Stimulated activated CD4-positive, alpha-beta T cell treated with anti-CD3 and anti-CD28 coated beads, Interleukin-2, amount 100 ng/mL, for 24 hours (primary cell): Measurements from ENCODE around the gene PIEZO2.
"Not testable (repeated sequence)": the region's sequence is repeated elsewhere in the genome, so short reads cannot be mapped to it uniquely, and the experiment has no call there.

Experiments
- DNase-seq, 2 donors: peaks; one replicate each; pipeline ENCODE4 v3.0.0-alpha.2; 2020

PIEZO2 gene

GRCh38 chr18:10878703-10879102 lies 270.7 kb downstream of the PIEZO2 start:
- no peak for DNase-seq

GRCh38 chr18:10877987-10878386 lies 271.4 kb downstream of the PIEZO2 start:
- DNase-seq: no peak

GRCh38 chr18:10875811-10876210 lies 273.6 kb downstream of the PIEZO2 start:
- no peak for DNase-seq

DNA sequence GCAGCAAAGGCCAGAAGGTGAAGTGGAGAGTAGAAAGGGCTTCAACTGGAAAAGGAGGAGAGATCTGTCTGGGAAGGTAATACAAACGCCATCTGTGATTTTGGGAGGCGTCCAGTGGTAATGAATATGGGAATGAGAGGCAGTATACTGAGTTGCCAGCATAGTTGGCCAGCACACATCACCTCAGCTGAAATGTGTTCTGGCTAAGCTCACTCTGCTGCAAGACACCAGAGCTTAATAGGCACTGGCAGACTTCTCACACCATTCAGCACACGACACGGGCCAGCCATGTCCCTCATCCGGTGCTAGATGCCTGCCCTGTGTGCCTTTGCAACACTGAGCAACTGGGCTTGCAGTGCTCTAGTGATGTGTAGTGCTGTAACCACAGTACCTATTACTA lies 277.1 kb downstream of the PIEZO2 start:
- no peak for DNase-seq

DNA sequence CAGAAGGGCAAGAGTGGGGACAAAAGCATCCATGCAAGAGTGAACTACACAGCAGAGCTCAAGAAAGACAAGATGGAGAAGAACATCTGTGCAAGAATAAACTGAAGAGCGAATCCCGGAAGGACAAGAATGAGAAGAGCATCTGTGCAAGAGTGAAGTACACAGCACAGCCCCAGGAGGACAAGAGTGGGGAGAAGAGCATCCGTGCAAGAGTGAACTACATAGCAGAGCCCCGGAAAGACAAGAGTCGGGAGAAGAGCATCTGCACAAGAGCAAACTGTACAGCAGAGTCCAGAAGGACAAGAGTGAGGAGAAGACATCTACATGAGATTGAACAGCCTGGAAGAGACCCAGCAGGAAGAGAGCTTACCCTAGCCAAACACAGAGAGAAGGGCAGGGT lies 284.6 kb downstream of the PIEZO2 start:
- DNase-seq: no peak

DNA sequence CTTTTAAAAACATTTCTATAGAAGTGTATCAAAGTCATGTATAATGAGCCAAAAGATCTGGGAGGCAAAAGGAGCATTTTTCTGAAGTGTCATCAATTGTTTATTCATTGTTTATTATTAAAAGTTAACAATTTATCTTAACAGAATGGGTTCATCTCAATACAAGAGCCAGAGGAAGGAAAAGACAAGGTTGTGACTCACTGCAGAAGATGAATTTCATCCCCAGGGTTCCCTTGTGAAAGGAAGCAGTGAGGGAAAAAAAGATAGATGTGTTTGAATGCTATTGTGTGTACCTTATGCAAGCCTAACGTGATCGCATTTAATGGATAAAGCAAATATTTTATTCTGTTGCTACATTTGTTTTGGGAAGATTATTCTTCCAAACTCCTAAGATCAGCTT lies 286.3 kb downstream of the PIEZO2 start:
- no peak for DNase-seq

DNA sequence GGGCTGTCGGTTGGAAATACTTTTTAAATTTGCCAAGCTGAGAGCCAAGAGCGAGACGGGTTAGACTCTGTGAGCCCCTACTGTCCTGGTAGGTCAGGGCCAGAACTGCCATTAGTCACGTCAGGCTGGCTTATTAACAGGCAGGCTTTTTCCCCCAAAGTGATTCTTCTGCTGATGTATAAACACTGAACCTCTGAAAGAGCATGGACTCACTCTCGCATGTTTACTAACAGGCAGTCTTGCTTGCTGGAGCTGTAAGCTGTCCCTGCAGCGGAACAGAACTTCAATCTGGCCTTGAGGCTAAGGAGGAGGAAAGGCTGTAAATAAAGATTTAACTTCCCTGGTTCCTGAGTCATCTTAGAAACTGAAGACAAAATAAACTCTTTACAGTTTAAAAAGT lies 288.4 kb downstream of the PIEZO2 start:
- DNase-seq: no peak

GRCh38 chr18:10860382-10860781 lies 289.0 kb downstream of the PIEZO2 start:
- no peak for DNase-seq

GRCh38 chr18:10858477-10858876 lies 290.9 kb downstream of the PIEZO2 start:
- DNase-seq: no peak

DNA sequence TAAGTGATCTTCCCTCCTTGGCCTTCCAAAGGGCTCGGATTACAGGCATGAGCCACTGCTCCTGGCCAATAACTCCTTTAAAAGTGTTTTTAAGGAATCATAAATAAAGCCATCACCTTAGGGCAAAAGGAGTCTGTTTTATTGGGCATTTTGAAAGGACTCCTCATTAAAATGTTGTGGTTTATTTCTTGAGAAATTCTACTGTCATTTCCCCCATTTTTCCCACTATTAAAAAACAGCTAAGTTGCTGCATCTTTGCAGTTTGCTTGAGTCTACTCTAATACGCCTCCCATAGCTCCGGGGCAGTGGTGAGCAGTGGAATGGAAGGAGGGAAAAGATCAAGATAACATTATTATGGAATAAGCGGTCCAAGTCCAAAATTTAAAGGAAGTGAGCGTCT lies 293.2 kb downstream of the PIEZO2 start:
- no peak for DNase-seq

- DNase-seq: no peak
Measured at GRCh38 chr18:10852385-10853303, 296.7 kb downstream of the PIEZO2 start.

- no peak for DNase-seq
Measured at GRCh38 chr18:10851824-10852319, 297.5 kb downstream of the PIEZO2 start.

GRCh38 chr18:10850840-10851239 lies 298.5 kb downstream of the PIEZO2 start:
- DNase-seq: no peak

GRCh38 chr18:10850216-10850615 lies 299.2 kb downstream of the PIEZO2 start:
- DNase-seq: no peak

GRCh38 chr18:10847907-10848306 lies 301.5 kb downstream of the PIEZO2 start:
- DNase-seq: no peak

DNA sequence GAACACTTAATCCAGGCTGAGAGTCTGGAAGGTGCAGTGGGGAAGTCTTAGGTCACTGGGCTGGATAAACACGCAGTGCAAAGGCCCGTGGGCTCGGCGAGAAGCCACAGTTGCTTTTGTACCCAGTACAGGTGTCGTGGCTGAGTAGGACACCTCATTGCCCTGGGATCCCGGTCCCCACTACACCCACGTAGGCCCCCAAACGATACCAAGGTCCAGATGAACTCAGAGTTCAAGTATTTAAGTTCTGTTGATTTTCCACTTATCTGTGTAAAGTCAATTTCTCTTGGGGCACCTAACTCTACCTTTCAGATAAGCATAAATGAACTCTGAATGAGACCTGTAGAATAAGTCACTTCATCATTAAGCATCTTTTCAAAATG lies 302.0 kb downstream of the PIEZO2 start:
- DNase-seq: no peak

- no peak for DNase-seq
Measured at GRCh38 chr18:10846657-10847407, 302.5 kb downstream of the PIEZO2 start.

- DNase-seq: not testable (repeated sequence)
Measured at GRCh38 chr18:10846035-10846434, 303.3 kb downstream of the PIEZO2 start.

GRCh38 chr18:10843565-10843964 lies 305.8 kb downstream of the PIEZO2 start:
- no peak for DNase-seq

GRCh38 chr18:10842861-10843260 lies 306.5 kb downstream of the PIEZO2 start:
- no peak for DNase-seq

DNA sequence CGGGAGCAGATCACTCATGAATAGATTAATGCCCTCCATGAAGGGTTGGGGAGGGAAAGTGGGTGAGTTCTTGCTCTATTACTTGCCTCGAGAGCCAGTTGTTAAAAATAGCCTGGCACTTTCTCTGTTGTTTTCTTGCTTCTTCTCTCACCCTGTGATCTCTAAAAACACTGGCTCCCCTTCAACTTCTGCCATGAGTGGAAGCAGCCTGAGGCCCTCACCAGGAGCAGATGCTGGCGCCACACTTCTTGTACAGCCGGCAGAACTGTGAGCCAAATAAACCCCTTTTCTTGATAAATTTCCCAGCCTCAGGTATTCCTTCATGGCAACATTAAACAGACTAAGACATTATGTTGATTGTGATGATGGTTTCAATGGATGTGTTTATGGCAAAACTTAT lies 307.0 kb downstream of the PIEZO2 start:
- no peak for DNase-seq

DNA sequence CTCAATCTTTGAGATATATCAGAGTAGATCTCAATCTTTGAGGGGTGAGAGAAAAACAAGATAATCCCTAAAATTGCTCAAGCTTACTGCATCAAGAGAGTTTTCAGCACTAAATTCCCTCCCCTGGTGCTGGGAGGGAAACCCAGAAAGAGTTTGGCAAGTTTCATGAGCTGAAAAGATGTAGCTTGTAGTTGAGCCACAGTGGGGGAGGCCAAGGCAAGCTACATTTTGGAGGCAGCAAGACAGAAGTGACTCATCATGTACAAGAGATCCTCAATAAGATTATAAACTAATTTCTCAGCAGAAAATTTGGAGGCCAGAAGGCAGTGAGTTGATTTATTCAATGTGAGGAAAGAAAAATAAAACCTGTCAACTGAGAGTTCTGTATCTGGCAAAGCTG lies 308.2 kb downstream of the PIEZO2 start:
- DNase-seq: no peak

DNA sequence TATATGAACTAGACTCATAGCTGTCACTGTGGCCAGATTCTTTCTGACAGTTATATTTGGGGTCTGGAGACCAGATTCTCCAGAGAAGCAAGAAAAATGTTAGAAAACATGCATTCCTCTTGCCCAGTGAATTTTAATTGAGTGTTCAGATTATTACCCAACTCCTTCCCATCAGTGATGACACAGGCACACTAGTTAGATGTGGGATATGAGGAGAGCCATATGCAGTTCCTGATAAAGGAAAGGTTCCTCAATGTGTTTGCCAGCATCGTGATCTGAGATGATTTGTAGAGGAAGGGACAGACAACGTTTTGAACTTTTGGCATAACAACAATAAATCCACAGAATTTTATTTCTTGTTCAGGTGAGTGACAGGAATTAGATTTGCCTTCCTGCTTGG lies 308.6 kb downstream of the PIEZO2 start:
- DNase-seq: no peak

DNA sequence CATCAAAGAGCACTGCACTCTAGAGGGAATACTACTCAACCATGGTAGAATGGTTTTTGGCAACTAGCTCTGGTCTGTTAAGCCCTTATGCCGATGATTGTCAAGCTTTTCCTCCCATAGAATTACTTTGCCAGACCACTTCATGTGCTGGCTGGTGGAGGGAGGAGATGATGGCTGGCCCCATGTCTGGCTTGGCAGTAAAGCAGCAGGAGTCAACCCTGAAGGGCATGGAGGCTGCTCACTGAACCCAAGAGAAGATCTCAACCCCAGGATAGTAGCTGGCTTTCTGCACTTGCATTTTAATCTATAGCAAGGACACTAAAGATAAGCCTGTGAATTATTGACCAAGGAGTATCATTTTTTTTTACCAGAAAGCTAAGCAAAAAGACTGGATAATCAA lies 309.9 kb downstream of the PIEZO2 start:
- DNase-seq: no peak
